Neuron (in vitro differentiated cells): ENCODE results near the gene C1orf146.
"Not testable (repeated sequence)": the region's sequence is repeated elsewhere in the genome, so short reads cannot be mapped to it uniquely, and the experiment has no call there.

Experiments used
- H2AFZ ChIP-seq: one replicate; pipeline ENCODE4 v1.6.1; 2013; ENCODE audit warnings: low read depth, mild to moderate bottlenecking, inconsistent platforms, low read length, moderate library complexity
- H3K27me3 ChIP-seq: one replicate; pipeline ENCODE4 v1.6.1; 2013; ENCODE audit warnings: low read length; ENCODE audit not compliant: insufficient read depth
- H3K36me3 ChIP-seq: one replicate; pipeline ENCODE4 v1.6.1; 2013; ENCODE audit warnings: low read length; ENCODE audit not compliant: insufficient read depth
- H3K4me1 ChIP-seq: one replicate; pipeline ENCODE4 v1.6.1; 2013; ENCODE audit warnings: low read length; ENCODE audit not compliant: insufficient read depth
- H3K4me3 ChIP-seq: 2 replicates; pipeline ENCODE4 v1.5.1; 2013; ENCODE audit warnings: mild to moderate bottlenecking, low read length, moderate library complexity
- H3K9me3 ChIP-seq: one replicate; pipeline ENCODE4 v1.6.1; 2013; ENCODE audit warnings: low read length

The C1orf146 gene

DNA sequence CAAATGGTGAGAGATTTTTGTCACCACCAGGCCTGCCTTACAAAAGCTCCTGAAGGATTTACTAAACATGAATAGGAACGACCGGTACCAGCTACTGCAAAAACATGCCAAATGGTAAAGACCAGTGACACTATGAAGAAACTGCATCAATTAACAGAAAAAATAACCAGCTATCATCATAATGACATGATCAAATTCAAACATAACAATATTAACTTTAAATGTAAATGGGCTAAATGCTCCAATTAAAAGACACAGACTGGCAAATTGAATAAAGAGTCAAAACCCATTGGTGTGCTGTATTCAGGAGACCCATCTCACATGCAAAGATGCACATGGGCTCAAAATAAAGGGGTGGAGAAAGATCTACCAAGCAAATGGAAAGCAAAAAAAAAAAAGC lies 63.7 kb downstream of the C1orf146 start:
- H2AFZ ChIP-seq, H3K4me3 ChIP-seq, H3K27me3 ChIP-seq, H3K4me1 ChIP-seq, H3K9me3 ChIP-seq: not testable (repeated sequence)
- peaks cover 20% of the 10 kb centered on the region for H3K36me3 ChIP-seq

DNA sequence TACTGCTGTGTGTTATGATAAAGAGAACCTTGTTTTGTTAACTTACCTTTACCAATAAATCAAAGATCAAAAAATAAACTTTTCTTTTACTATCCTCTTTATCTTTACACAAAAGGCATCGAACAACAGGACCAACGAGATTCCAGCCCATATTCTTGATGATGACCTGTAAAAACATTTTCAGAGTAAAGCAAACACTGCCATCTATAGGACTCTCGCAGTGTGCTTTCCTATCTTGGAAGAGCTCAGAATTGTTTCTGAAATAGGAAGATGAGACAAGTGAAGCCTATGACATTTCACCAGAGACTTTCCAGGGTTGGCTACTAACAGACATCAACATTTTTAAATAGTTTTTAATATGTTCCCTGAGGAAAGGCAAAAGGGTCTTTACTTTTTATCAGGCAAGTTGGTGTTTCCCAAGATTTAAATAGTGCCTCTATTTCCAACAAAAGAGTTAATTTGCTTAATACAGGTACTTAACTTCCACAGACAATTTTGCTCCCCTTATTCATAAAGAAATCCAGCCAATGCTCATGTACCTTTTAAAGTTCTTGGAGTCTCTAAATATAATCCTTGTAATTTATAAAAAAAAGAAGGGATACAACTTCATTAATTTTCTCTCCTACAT lies 73.8 kb downstream of the C1orf146 start:
- Histone ChIP-seq H3K4me3 (no peak overlapping the region), H3K9me3 (peaks cover 2% of the 10 kb centered on the region), H2AFZ (no peak overlapping the region), H3K4me1 (no peaks in the 10 kb centered on the region), H3K36me3 (peaks cover 61% of the 10 kb centered on the region), H3K27me3 (no peaks in the 10 kb centered on the region)
